Colon (tissue), 2 donors: Measurements from ENCODE around the gene CEP104.

Experiments
- FAIRE-seq: peaks from 2 replicates; lab custom pipeline; 2012; peaks lifted over from hg19 to GRCh38; lab: Jason Lieb, UNC
- donor health status: control.
- donor health status: control.

The CEP104 gene

DNA sequence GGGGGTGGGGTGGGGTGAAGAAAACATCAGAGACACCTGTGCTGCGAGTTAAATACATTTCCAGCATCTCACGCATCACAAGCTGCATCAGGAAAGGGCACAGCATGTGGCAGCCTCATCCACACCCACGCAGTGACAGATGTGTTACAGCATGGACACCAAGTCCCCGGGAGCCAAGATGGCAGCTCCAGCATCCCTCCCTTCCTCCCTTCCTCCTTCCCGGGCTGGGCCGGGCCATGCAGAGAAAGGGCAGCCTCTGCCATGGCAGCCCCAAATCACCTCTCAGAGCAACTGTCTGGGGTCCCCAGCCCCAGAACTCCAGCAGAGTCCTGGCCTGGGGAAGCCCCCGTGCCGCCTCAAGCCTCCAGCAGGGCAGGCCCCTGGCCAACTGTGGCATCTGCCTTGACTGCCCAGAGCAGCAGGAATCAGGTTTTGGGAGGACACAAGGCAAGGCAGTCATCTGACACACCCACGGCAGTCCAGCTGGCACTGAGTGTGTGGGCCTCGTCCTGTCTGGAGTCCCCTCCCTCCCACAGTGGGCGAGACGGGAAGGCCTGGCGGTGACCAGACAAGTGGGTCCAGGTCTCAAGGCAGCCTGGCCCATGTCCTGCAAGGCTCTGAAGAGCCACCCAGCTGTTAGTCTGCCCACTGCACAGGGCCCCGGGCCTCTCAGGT, 78.3 kb downstream of the CEP104 start:
- no peak for FAIRE-seq

DNA sequence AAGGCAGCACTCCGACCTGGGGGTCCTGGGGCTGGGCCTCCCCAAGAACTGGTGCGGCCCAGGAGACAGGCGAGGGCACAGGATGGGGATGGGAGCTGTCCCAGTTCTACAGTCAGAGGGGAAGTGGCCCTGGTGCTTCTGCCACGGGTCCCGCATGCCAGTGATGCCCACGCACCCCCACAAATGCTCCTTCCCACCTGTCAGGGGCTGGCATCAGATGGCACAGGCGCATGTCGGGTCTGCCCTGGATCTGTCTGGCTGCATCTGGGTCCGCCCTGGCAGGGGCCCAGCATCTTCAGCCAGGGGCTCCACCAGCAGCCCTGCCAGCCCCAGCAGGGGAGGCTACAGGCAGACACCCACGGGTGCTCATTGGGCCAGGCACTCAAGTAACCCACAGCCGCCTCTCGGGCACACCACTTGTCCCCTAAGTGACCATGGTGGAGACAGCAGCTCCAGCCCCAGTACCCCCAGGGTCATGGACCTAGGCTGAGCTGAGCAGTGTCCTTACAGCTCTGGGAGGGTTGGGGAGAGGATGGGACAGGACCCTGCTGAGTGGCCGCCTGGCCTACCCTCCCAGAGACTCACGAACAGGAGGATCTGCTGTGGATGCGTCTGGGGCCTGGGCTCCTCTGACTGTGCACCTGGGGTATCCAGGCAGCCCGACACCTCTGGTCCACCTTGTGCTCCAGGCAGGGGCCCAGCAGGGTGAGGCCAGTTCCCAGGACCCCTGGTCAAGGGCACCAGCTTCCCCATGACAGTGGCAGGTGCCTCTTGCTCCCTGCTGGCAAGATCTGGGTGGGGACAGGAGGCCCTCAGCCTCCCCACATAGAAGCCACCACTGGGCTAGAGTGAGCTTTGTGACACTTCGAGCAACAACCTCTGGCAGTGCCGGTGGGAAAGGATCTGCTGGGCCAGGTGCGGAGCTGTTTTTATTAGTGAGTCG, 79.1 kb downstream of the CEP104 start:
- FAIRE-seq: no peak

DNA sequence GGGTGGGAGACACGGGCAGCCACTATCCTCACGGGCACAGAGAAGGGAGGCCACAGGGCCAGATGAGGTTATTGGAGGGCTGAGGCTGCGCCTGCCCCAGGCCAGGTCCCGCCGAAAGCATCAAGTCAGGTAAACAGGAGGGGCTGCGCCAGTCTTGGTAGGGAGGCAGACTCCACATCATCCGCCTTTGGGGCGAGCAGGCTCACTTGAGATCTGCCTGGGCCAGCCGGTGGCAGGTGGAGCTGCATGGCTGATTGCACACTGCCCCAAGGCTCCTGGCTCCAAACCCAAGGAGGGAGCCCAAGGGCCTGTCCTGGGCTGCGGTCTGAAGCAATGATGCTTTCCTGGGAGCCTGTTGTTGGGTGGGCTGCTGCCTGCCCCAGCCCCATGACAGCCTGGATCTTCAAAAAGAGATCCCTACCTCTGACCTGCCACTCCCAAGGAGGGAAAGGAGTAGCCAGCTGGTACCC, 79.9 kb downstream of the CEP104 start:
- FAIRE-seq: no peak

DNA sequence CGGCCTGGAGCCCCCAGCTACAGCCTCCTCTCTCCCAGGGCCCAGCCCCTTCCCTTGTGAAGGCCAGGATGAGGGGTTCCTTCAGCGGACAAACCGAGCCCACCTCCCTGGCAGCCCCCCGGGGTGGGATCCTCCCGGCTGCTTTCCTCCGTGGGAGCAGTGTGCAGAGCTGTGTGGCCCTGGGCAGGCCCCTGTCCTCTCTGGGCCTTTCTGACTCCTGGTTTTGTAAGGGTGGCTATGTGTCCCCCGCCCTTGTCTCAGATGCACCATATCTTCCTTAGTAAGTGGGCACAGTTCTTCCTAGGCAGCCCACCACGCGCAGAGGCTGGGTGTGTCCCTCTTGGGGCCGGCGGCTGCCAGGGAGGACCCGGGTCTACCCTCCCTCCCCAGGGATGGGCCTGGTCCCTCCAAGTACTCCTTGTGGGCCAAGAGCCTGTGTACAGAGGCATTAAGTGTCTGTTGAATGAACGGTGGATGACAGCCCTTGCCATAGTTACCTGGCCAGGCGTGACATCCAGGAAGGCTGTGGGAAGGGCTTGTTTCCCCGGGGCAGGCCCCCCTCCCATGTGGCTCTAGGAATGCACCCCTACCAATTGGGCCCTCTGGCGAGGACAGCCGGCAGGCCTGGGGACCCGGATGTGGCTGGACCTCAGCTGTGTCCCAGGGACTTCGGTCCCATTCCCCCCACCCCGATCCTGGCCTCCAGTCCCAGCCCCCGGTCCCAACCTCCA, 80.6 kb downstream of the CEP104 start:
- no peak for FAIRE-seq

DNA sequence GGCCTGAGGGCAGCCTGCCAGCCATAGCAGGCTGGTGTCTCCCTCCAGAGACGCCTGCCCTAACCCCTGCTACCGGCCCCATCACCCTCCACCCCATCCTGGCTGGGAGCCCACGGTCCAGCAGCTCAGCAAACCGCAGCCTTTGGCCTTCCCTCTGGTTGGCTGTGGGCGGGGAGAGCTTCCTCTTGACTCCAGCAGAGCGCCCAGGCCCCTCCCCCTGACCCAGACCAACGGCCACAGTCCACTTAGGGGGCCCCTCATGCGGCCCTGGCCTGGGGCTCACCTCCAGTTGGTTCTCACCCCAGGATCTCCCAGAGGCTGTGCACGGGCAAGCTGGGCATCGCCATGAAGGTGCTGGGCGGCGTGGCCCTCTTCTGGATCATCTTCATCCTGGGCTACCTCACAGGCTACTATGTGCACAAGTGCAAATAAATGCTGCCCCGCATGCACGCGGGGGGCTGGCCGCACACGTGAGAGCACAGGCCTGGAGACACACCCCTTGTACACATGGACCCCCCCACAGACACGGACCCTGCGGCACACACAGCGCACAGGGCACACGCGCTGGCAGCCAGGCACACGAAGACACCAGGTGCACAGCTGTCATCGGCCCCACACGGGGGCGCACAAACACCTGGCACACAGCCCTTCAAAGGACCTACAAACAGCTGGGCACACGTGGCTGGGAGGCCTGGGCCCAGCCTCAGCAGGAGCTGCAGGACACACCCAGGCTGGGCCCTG, 81.4 kb downstream of the CEP104 start:
- no peak for FAIRE-seq

DNA sequence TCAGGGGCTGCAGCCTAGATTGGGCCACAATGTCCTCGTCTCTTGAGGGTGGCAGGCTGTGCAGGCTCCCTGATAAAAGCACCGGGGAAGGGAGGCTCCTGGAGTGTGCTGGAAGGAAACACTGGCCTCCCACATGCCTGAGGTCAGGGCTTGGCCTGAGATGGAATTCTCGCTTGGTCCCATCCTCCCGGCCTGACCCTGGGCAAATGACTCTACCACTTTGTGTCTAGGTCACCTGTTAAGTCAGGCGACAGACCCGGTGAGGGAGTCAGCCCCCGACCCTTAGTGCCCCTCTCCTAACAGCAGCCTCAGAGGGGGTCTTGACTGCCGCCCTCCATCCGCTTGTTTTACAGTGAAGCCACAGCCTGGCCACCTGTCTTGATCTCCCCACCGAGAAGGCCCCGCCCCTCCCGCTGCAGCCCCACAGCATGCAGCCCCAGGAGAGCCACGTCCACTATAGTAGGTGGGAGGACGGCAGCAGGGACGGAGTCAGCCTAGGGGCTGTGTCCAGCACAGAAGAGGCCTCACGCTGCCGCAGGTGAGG, 82.0 kb downstream of the CEP104 start:
- FAIRE-seq: no peak

DNA sequence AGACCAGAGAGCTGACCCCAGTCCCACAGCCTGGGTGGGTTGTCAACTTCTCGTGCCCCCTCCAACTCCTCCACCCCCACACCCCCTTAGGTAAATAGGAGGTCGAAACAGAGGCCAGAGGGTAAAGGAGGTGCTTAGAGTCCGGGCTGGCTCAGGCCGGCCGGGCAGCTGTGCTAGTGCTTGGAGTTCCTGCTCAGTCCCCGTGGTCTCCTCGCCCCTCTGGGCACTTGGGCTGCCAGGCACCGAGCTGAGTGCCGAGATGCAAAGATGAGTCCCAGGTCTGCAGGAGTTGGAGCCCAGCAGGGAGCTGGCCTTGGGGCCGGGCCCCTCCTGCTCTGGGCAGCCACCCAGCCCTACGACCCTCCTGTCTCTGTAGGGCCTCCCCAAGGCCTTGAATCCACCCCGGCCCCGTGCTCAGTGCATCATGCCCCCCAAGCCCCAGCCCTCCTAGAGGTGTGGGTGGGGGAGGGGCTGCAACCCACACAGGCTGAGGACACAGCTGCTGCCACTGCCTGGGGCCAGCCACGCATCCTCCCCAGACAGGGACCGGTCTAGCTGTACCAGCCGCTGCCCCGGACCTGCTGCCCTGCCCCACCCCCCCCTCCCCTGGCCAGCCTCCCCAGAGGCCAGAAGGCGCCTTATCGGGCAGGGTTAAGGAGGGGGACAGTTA, 82.6 kb downstream of the CEP104 start:
- FAIRE-seq: no peak

DNA sequence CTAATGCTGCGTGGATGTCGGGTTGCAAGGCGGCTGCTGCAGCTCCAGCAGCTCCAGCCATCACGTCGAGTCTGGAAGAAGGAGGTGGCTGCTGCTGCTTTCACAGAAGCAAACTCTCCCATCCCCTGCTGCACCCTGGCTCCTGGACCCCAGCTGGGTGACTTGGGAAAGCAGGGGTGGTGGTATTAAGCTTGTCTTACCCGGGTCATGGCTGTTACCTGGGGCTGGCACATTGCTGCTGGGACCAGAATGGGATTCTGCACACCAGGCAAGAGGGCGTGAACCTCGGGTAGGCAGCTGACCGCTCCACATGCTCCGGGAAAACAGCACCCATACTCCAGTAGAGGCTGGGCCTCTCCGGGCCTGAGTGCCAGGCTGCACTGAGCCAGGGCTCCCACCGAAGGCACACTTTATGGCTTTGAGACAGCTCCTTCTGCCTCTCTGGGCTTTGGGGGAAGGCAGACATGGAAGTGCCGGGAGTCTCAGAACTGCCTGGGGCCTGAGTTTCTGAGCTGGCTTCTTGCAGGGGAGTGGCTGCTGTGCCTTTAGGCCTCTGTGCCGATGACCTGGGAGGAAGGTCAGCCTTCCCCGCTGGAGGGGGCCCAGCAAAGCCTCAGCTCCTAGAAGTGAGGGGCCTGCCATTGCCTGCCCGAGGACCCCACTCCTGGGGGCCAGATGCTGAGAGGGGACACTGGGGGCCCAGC, 83.3 kb downstream of the CEP104 start:
- no peak for FAIRE-seq

DNA sequence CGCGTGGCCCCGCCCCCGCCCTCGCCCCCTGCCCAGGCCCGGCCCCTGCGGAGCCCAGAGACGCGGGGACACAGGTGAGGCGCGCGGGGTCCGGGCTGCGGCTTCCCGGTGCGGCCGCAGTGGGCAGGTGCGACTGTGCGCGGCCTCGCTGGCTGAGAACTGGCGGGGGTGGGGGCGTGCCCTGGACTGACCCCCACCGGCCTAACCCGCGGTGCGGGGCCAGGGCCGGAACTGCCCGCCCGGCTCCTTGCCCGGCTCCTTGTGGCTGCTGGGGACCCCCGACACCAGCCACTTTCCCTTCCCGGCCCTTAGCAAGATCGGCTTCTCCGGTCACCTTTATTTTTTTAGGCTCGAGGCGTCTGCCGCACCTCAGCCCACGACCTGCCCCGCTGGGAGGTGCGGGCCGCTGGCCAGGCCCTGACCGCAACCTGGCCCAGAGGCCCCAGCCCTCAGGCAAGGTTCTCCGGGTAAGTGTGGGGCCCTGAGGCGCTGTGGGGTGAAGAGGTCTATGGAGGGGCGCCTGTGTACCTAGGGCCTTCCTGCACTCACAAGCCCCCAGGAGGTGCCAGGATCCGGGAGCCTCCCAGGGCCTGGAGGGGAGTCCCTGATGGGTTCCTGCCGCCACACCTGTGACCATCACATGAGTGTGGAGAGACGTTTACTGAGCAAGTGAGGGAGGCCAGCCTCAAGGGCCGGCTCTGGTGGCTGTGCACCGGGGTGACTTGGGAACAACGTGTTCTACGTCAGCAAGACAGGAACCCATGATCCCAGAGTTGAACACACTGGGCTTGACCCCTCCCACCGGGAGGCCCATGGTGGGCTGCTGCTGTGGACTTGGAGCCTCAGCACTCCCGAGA, 84.1 kb downstream of the CEP104 start, which contains the start of gene SMIM1:
Gene SMIM1 (plus strand): TSS at position 35 of the 857 bp plus-strand sequence. CDS start 2,625 bp downstream, outside the sequence.
- no peak for FAIRE-seq

DNA sequence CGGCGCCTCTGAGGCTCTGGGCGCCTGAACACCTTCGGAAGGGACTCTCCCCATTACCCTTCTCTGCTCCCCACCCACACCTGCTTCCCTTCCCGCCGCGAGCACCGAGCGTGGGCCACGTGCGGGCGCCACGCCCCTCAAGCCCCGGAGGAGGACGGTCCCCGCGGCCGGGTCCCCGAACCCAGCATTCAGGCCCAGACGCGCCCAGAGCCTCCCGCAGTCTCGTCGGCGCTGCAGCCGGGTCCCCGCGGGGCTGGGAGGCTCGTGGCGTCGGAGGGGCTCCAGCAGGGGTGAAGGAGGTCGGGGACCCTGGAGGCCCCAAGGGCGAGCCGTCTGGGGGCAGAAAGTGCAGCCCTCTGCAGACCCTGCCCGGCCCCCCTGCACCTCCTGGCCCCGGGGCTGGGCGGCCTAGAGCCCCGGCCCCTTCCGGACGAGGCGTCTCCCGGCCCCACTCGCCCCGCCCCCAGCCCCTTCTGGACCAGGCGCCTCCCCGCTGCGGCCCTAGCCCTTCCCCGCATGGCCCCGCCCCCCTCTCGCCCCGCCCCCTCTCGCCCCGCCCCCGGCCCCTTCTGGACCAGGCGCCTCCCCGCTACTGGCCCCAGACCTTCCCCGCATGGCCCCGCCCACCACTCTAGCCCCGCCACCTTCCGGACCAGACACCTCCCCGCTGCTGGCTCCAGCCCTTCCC, 84.8 kb downstream of the CEP104 start:
- no peak for FAIRE-seq

DNA sequence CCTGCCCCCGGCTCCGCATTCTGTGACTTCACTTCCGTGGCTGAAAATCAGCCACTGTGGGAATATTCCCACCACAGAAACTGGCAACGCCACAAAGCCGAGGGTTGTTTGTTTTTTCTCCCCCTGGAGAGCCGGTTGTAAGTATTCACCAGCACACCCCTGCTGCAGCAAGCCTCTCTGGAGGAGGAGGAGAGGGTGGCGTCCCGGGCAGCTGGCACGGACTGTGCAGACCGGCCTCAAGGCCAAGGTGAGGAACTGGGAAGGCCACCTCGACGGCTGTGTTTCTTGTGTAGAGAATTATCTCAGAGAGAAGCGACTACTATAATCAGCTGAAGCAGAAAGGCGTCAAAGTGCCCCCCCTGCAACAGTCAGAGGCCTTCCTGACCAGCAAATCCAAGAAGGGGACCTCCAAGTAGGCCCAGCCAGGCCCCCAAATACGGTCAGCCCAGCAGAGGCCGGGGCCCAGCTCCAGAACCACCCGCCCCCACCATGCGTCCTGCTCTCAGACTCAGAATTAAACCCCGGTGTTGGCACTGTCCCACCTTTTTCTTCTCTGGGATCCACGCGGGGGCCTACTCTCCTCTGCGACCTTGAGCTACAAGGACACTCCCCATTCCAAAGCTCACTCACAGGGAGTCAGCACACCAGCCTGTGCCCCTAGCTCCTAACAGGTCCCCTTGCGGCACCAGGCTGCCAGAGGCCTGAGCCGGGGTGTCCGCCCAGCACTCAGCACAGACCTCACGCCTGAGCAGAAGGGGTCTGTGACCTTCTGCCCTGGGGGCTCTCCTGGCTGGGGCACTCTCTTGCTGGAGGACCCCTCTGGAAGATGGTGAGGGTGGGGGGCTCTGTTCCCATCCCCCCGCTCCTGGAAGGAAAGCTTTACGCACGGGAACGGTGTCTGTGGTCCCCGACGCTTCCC, 85.6 kb downstream of the CEP104 start:
- FAIRE-seq: no peak

DNA sequence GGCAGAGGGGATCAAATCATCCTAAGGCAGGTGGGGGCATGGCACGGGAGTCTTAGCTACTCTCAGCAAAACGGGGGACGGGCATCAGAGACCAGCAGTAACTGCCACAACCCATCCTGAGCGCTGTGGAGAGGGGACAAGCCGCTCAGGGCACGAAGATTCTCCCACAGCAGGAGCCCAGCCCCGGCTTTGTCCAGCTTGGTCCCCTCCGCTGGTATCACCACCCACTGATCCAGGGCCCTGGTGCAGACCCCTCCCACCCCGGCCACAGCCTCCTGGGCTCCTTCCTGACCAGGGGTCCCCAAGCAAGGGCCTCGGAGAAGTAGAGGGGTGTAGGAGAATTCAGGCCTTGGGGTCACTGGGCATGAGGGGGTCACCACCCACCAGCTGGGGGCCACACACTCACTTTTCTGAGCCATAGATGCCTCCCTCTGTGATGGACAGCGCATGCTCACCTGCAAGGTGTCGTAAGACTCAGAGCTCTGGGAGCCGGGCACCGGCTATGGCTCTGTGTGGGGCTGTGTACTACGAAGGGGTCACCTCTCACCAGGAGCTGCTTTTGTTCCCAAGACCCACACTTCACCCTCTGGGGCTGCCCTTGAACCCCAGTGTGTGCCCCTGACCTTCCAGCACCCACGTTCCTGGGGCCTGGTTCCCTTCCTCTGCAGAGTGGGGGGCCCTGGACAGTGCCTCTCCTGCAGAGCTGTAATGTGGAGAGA, 86.8 kb downstream of the CEP104 start:
- no peak for FAIRE-seq

DNA sequence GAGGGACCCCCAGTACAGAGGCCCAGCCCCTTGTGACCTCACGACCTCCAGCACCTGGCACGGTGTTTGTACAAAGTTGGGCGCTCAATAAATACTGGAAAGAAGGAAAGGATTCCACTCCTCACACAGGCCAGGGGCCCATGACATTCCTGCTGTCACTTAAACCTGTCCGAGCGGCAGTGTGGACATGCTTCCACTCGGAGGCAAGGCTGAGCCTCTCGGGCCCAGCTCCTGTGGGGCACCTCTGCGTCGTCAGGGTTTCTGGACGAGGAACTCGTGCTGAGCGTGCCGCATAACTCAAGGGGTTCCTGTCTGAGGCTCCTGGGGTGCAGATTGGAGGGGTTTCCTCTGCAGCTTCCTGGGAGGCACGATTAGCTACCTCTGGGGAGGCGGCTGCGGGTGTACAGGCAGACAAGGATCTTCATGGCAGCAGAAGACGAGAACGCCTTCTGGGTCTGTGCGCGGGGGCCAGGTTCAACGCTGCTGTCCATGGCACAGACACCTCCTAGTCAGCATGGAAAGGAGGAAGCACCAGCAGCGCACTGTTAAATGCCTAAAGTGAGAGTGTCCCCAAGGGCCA, 88.1 kb downstream of the CEP104 start:
- no peak for FAIRE-seq

DNA sequence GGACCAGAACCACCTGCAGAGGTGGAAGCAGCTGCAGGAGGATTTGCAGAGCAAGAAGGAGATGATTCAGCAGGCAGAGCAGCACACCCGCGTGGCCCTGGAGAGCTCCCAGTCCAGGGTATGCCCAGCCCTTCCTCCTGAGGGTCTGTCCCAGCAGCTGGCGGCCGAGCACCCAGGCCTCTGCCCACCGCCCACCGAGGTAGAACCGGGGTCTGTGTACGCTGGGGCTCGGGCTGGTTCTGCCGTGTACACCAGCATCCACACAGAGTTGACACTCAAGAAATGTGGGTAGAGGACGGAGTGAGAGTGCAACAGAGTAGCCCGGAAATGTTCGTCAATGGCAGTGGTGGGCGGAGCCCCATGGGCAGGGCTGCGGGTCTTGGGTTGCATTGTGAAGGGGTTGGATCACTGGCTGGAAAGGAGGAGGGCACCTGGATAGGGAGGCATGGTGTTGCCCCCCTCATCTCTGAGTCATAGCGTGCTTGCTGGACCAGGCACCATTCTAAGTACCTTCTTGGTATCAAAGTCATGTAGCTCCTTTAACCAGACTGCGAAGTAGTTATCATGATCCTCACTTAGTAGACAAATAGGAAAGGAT, 89.6 kb downstream of the CEP104 start:
- no peak for FAIRE-seq

DNA sequence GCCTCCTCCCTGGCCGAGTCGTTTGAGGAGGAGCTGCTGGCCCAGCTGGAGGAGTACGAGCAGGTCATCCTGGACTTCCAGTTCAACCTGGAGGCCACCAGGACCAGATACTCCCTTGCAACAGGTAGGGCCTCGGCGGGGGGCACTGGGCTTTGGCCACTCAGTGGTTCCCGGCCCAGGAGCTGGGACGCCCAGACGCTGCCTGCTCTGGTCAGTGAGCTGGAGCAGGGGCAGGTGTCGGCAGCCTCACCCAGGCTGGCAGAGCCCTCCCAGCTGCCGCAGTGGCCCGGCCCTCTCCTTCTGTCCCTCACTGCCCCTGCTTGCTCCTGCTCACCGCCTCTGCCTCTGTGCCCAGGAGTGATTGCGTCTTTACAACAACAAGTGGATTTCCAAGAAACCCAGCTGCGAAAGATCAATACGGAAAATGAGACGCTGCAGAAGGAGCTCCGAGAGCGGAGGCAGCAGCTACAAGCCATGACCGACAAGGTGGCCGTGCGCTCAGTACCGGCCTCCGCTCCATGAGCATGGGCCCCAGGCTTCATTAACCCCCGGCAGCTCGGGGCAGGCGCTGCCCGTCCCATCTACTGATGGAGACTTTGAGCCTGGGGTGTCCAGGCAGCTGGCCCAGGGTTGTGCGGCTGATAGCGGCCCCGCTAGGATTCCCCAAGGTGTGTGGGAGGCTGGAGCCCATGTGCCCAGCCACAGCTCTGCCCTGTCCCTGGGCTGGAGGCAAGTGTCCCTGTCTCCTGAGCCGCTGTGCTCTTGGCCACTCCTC, 93.5 kb downstream of the CEP104 start:
- no peak for FAIRE-seq
